OCI-LY1 (cell line): ENCODE results near the gene CHADL.

ENCODE experiments used
- H2AFZ ChIP-seq: fragments of 200-600 bp; sonication (generic), shearing (Covaris generic); 2 replicates; pipeline ENCODE4 v1.6.0; 2014; ENCODE audit warnings: antibody characterized with exemption, mild to moderate bottlenecking, low read length
- H3F3A ChIP-seq: fragments of 200-600 bp; sonication (generic), shearing (Covaris generic); 2 replicates; pipeline ENCODE4 v1.6.0; 2014; ENCODE audit warnings: mild to moderate bottlenecking, antibody characterized with exemption, low read length, moderate library complexity; ENCODE audit not compliant: insufficient read depth
- H3K27ac ChIP-seq: fragments of 200-600 bp; sonication (generic); 2 replicates; pipeline ENCODE4 v1.5.1; 2014; ENCODE audit warnings: low read length, mixed run types, mild to moderate bottlenecking, low read depth; ENCODE audit not compliant: poor library complexity, severe bottlenecking
- H3K27me3 ChIP-seq: fragments of 200-600 bp; sonication (generic); 2 replicates; pipeline ENCODE4 v1.6.0; 2014; ENCODE audit warnings: antibody characterized with exemption, mild to moderate bottlenecking, low read length, moderate library complexity; ENCODE audit not compliant: insufficient read depth
- H3K36me3 ChIP-seq: fragments of 200-600 bp; sonication (generic); 2 replicates; pipeline ENCODE4 v1.6.1; 2014; ENCODE audit warnings: mild to moderate bottlenecking, antibody characterized with exemption, low read length, moderate library complexity, mixed read lengths; ENCODE audit not compliant: insufficient read depth
- H3K4me1 ChIP-seq: fragments of 200-600 bp; sonication (generic); 2 replicates; pipeline ENCODE4 v1.5.1; 2014; ENCODE audit warnings: mild to moderate bottlenecking, low read length, moderate library complexity; ENCODE audit not compliant: insufficient read depth, severe bottlenecking
- H3K4me2 ChIP-seq: fragments of 200-600 bp; sonication (generic), shearing (Covaris generic); 2 replicates; pipeline ENCODE4 v1.6.1; 2014; ENCODE audit warnings: low read length
- H3K4me3 ChIP-seq: fragments of 200-600 bp; sonication (generic); 2 replicates; pipeline ENCODE4 v1.5.1; 2014; ENCODE audit warnings: low read length, low read depth, mild to moderate bottlenecking, mixed read lengths; ENCODE audit not compliant: poor library complexity, severe bottlenecking
- H3K79me2 ChIP-seq: fragments of 200-600 bp; shearing (Covaris generic); 2 replicates; pipeline ENCODE4 v1.6.1; 2016; ENCODE audit warnings: mixed run types, low read length, mixed read lengths; ENCODE audit not compliant: insufficient read depth
- H3K9ac ChIP-seq: fragments of 200-600 bp; sonication (generic), shearing (Covaris generic); 2 replicates; pipeline ENCODE4 v1.6.1; 2014; ENCODE audit warnings: mild to moderate bottlenecking, low read length, mixed read lengths
- H3K9me2 ChIP-seq: fragments of 200-600 bp; sonication (generic), shearing (Covaris generic); 2 replicates; pipeline ENCODE4 v1.6.1; 2014; ENCODE audit warnings: low read depth, mild to moderate bottlenecking, low read length, mixed read lengths
- H3K9me3 ChIP-seq: fragments of 200-600 bp; shearing (Covaris generic); 2 replicates; pipeline ENCODE4 v1.6.1; 2014; ENCODE audit warnings: low read length, mixed read lengths
- H4K20me1 ChIP-seq: fragments of 200-600 bp; sonication (generic), shearing (Covaris generic); 2 replicates; pipeline ENCODE4 v1.6.0; 2016; ENCODE audit warnings: mild to moderate bottlenecking, low read length; ENCODE audit not compliant: insufficient read depth
- CTCF ChIP-seq: fragments of 200-600 bp; sonication (generic), shearing (Covaris generic); IDR thresholded peaks from 2 replicates; pipeline ENCODE4 v1.5.1; 2017; ENCODE audit warnings: mild to moderate bottlenecking, antibody characterized with exemption, low read length, moderate library complexity, mixed read lengths
- EZH2 ChIP-seq: fragments of 200-600 bp; sonication (generic), shearing (Covaris generic); IDR thresholded peaks from 2 replicates; pipeline ENCODE4 v1.8.0; 2017; ENCODE audit warnings: borderline replicate concordance, mixed run types, mild to moderate bottlenecking, antibody characterized with exemption, low read length, moderate library complexity, mixed read lengths

Gene CHADL

GRCh38 chr22:41191467-41191866 is 49.3 kb downstream of the CHADL start:
- no peaks in the 10 kb centered on the region for H3K79me2 ChIP-seq
- H4K20me1 ChIP-seq, result no peaks in the 10 kb centered on the region
- no peaks in the 10 kb centered on the region for H3K36me3 ChIP-seq
- no peaks in the 10 kb centered on the region for H3K9me3 ChIP-seq
- no peak overlapping the region for H3K27ac ChIP-seq
- H3K9me2 ChIP-seq, result no peaks in the 10 kb centered on the region
- H2AFZ ChIP-seq, result no peak overlapping the region
- no peaks in the 10 kb centered on the region for H3F3A ChIP-seq
- TF ChIP-seq EZH2, result no peak
- no peak for TF ChIP-seq CTCF
- no peaks in the 10 kb centered on the region for H3K27me3 ChIP-seq
- H3K9ac ChIP-seq, result no peak overlapping the region
- peaks cover under 1% of the 10 kb centered on the region for H3K4me1 ChIP-seq
- H3K4me3 ChIP-seq, result no peak overlapping the region
- H3K4me2 ChIP-seq, result no peak overlapping the region

- no peak for TF ChIP-seq EZH2
- TF ChIP-seq CTCF, result no peak
- Histone ChIP-seq H3K27ac (no peak overlapping the region), H4K20me1 (no peaks in the 10 kb centered on the region), H3K4me1 (no peaks in the 10 kb centered on the region), H3K4me2 (no peak overlapping the region), H3K9ac (no peak overlapping the region), H3K9me2 (no peaks in the 10 kb centered on the region), H3K36me3 (peaks cover 13% of the 10 kb centered on the region), H3K9me3 (no peaks in the 10 kb centered on the region), H3K4me3 (no peak overlapping the region), H2AFZ (no peak overlapping the region), H3F3A (no peaks in the 10 kb centered on the region), H3K79me2 (no peaks in the 10 kb centered on the region), H3K27me3 (no peaks in the 10 kb centered on the region)
Observed at GRCh38 chr22:41184679-41185078, 56.1 kb downstream of the CHADL start.

- H3K36me3 ChIP-seq, result peaks cover 40% of the 10 kb centered on the region
- H3K79me2 ChIP-seq, result no peaks in the 10 kb centered on the region
- no peak overlapping the region for H2AFZ ChIP-seq
- TF ChIP-seq EZH2, result no peak
- TF ChIP-seq CTCF, result no peak
- no peak overlapping the region for H3K4me2 ChIP-seq
- no peak overlapping the region for H3K9ac ChIP-seq
- H3K9me3 ChIP-seq, result no peaks in the 10 kb centered on the region
- H3K27ac ChIP-seq, result no peak overlapping the region
- H3K27me3 ChIP-seq, result no peaks in the 10 kb centered on the region
- no peaks in the 10 kb centered on the region for H3K9me2 ChIP-seq
- H4K20me1 ChIP-seq, result no peaks in the 10 kb centered on the region
- H3K4me3 ChIP-seq, result no peak overlapping the region
- H3F3A ChIP-seq, result no peaks in the 10 kb centered on the region
- no peaks in the 10 kb centered on the region for H3K4me1 ChIP-seq
Observed at GRCh38 chr22:41181349-41182241, 59.1 kb downstream of the CHADL start.
